ENCODE measurements around the gene IFI35. TPM values are rescaled to one million over a fixed set of nuclear protein-coding genes. Genes with fewer than 3 reads are reported as not detected.
A peak's percentile ranks its signal among the peaks of the same experiment; 100 is the strongest.
"Not testable (repeated sequence)": the region's sequence is repeated elsewhere in the genome, so short reads cannot be mapped to it uniquely, and the experiment has no call there.

The IFI35 gene
- total RNA-seq, 2 donors from 2014 or later = 33.3 to 62.3 TPM

- ATAC-seq = no peak
- Mint-ChIP-seq H3K36me3 (peaks cover 15 to 41% of the 10 kb centered on the region in 2 donors), H3K9me3 (no peaks in the 10 kb centered on the region), H3K27ac (no peak overlapping the region)
- DNase-seq (ENCODE audit: low spot score in 2 of 2) = no peak
Observed at GRCh38 chr17:42989726-42990652, 16.6 kb upstream of the IFI35 start.

GRCh38 chr17:42991471-42991870 lies 15.1 kb upstream of the IFI35 start:
- peak overlapping the region in 1 of 2 donors; percentile 72 for H3K27ac Mint-ChIP-seq
- H3K36me3 Mint-ChIP-seq = peaks cover 15 to 35% of the 10 kb centered on the region in 2 donors
- ATAC-seq (no peak), DNase-seq (ENCODE audit: low spot score in 2 of 2) (no peak)
- H3K9me3 Mint-ChIP-seq = no peaks in the 10 kb centered on the region

GRCh38 chr17:42992872-42993271 lies 13.7 kb upstream of the IFI35 start:
- ATAC-seq (no peak), DNase-seq (ENCODE audit: low spot score in 2 of 2) (no peak)
- no peaks in the 10 kb centered on the region for H3K9me3 Mint-ChIP-seq
- H3K36me3 Mint-ChIP-seq = peaks cover 15 to 31% of the 10 kb centered on the region in 2 donors
- no peak overlapping the region for H3K27ac Mint-ChIP-seq

GRCh38 chr17:42993913-42994312 lies 12.7 kb upstream of the IFI35 start:
- not testable (repeated sequence) for H3K9me3 Mint-ChIP-seq; DNase-seq (ENCODE audit: low spot score in 2 of 2); ATAC-seq
- Mint-ChIP-seq H3K27ac (peak overlapping the region; percentile 6 to 32), H3K36me3 (peaks cover 24 to 27% of the 10 kb centered on the region in 2 donors)

DNA sequence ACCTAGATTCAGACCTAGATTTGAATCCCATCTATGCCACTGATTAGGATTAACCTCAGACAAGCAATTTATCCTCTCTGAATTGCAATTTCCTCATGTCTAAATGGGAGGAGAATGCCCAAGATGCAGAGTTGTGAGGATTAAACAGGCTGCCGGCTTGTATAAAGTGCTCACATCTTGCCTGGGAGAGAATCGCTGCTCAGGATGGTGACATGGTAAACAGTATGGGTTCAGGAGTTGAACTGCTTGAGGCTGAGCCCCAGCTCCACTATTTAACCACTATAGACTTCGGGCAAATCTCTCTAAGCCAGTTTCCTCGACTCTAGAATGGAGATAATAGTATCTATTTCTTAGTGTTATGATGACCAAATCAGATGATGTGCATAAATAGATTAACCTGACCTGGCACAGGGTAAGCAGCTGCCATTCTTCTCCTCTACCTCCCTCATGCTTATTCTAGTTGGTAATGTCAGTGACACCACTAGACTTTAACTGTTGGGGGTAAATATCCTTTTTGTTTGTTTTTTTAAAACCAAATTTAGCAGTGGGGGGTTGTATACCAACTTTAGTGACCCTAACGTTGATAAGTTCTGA lies 9.1 kb upstream of the IFI35 start:
- H3K9me3 Mint-ChIP-seq = no peaks in the 10 kb centered on the region
- H3K36me3 Mint-ChIP-seq = peaks cover 30 to 32% of the 10 kb centered on the region in 2 donors
- ATAC-seq (no peak), DNase-seq (ENCODE audit: low spot score in 2 of 2) (no peak)
- peak overlapping the region in 1 of 2 donors; percentile 100 for H3K27ac Mint-ChIP-seq

- ATAC-seq (peak; percentile 97 to 99), DNase-seq (ENCODE audit: low spot score in 2 of 2) (peak; percentile 93 to 96)
- H3K27ac Mint-ChIP-seq = peak within 1 kb of the TSS; percentile 100
- H3K36me3 Mint-ChIP-seq = peaks cover 30 to 32% of the 10 kb centered on the region in 2 donors
- H3K9me3 Mint-ChIP-seq = no peaks in the 10 kb centered on the region
Observed at GRCh38 chr17:42997984-42998938, 8.3 kb upstream of the IFI35 start, which contains the start of gene RPL27. RPL27 (plus strand) TSS chr17:42998419; CDS start chr17:42998751, 332 bp downstream.

- Mint-ChIP-seq H3K27ac (peak overlapping the region; percentile 100), H3K36me3 (peaks cover 30 to 32% of the 10 kb centered on the region in 2 donors), H3K9me3 (no peaks in the 10 kb centered on the region)
- DNase-seq (ENCODE audit: low spot score in 2 of 2) (no peak), ATAC-seq (no peak)
Observed at GRCh38 chr17:42999003-42999525, 7.5 kb upstream of the IFI35 start.

DNA sequence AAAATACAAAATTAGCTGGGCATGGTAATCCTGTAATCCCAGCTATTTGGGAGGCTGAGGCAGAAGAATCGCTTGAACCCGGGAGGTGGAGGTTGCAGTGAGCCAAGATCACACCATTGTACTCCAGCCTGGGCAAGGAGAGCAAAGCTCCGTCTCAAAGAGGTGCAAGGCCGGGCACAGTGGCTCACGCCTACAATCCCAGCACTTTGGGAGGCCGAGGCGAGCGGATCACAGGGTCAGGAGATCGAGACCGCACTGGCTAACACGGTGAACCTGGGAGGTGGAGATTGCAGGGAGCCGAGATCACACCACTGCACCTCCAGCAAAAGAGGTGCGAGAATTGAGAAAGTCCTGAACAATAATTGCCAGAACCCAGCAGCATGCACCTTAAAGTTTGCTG lies 5.7 kb upstream of the IFI35 start:
- not testable (repeated sequence) for ATAC-seq; DNase-seq (ENCODE audit: low spot score in 2 of 2); H3K9me3 Mint-ChIP-seq
- Mint-ChIP-seq H3K27ac (peak overlapping the region; percentile 86 to 100), H3K36me3 (peaks cover 30 to 32% of the 10 kb centered on the region in 2 donors)

GRCh38 chr17:43003542-43004172 lies 2.9 kb upstream of the IFI35 start:
- Mint-ChIP-seq H3K36me3 (peaks cover 24 to 38% of the 10 kb centered on the region in 2 donors), H3K9me3 (no peaks in the 10 kb centered on the region), H3K27ac (peak overlapping the region; percentile 64 to 79)
- no peak for DNase-seq (ENCODE audit: low spot score in 2 of 2)
- no peak for ATAC-seq

- H3K27ac Mint-ChIP-seq = peak overlapping the region in 1 of 2 donors; percentile 7
- no peak for DNase-seq (ENCODE audit: low spot score in 2 of 2)
- peaks cover 0 to 22% of the 10 kb centered on the region in 2 donors for H3K36me3 Mint-ChIP-seq
- ATAC-seq = no peak
- H3K9me3 Mint-ChIP-seq = no peaks in the 10 kb centered on the region
Observed at GRCh38 chr17:43010667-43011308, 4.2 kb downstream of the IFI35 start.

DNA sequence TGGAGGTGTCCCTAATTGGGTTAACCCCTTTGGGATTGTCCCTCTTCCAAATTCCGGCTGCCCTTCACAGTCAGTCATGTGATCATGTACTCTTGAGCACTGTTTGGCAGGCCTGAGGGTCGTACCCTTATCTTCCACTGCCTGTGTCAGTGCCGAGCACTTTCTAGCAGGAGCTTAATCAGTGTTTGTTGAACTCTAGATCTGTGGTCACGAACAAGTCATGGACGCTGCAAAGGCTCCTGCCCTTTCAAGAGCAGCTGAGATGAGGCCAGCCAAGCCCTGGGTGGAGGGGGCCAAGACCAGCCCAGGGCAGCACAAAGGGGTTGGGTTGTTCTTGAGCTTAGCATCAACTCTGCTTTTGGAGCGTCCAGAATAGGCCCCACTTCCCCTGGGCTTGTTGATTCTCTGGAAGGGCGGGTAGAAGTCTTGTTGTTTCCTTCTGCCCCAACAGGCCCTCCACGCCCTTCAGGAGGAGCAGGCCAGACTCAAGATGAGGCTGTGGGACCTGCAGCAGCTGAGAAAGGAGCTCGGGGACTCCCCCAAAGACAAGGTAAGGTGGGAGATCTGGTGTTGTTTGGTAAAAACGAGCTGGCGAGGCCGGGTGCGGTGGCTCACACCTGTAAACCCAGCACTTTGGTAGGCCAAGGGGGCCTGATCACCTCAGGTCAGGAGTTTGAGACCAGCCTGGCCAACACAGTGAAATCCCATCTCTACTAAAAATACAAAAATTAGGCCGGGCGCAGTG lies 5.3 kb downstream of the IFI35 start:
- DNase-seq (ENCODE audit: low spot score in 2 of 2) = no peak

GRCh38 chr17:43013296-43013695 lies 6.7 kb downstream of the IFI35 start:
- no peaks in the 10 kb centered on the region for H3K9me3 Mint-ChIP-seq
- peak overlapping the region; percentile 51 to 75 for H3K27ac Mint-ChIP-seq

More for the DNA sequence above, 5.3 kb downstream of the IFI35 start:
- H3K36me3 Mint-ChIP-seq = peaks cover 0 to 15% of the 10 kb centered on the region in 2 donors
- no peaks in the 10 kb centered on the region for H3K9me3 Mint-ChIP-seq
- ATAC-seq = no peak
- H3K27ac Mint-ChIP-seq = peak overlapping the region in 1 of 2 donors; percentile 60

GRCh38 chr17:43014020-43014648 lies 7.5 kb downstream of the IFI35 start:
- Mint-ChIP-seq H3K9me3 (no peaks in the 10 kb centered on the region), H3K36me3 (peaks cover 0 to 12% of the 10 kb centered on the region in 2 donors), H3K27ac (peak overlapping the region in 1 of 2 donors; percentile 29)
- no peak for DNase-seq (ENCODE audit: low spot score in 2 of 2)
- ATAC-seq = no peak

More at GRCh38 chr17:43013296-43013695, 6.7 kb downstream of the IFI35 start:
- H3K36me3 Mint-ChIP-seq = peaks cover 0 to 12% of the 10 kb centered on the region in 2 donors
- ATAC-seq (no peak), DNase-seq (ENCODE audit: low spot score in 2 of 2) (no peak)
